Measurements from ENCODE around the gene SPOCK3. TPM values are rescaled to one million over a fixed set of nuclear protein-coding genes. Genes with fewer than 3 reads are reported as not detected.

The SPOCK3 gene
- total and polyA plus RNA-seq, 3 donors from 2014 or later, result 0.16 to 1.5 (median 0.68) TPM

- no peaks in the 10 kb centered on the region for H3K27me3 ChIP-seq
- H3K4me3 ChIP-seq, result no peak overlapping the region
- intact Hi-C loops (cut with DNase I; ENCODE audit: low total_unique reads), result no loop called here
- no peaks in the 10 kb centered on the region for H3K36me3 ChIP-seq (ENCODE audit: low read depth, missing control alignments)
- H3K9me3 ChIP-seq, result no peaks in the 10 kb centered on the region
- no peaks in the 10 kb centered on the region for H3K4me1 ChIP-seq
- no peak for TF ChIP-seq POLR2A (IDR thresholded peaks at IDR 0.05)
- TF ChIP-seq CTCF (IDR thresholded peaks at IDR 0.05), result no peak
- no peak for DNase-seq
- no peak overlapping the region for H3K27ac ChIP-seq
Measured at GRCh38 chr4:166737430-166737829, 496.9 kb downstream of the SPOCK3 start.

- 85 to 95% methylated on average over 1 of the region's 1 CpG for WGBS, 2 donors
- H3K9me3 ChIP-seq, result no peaks in the 10 kb centered on the region
- TF ChIP-seq POLR2A (IDR thresholded peaks at IDR 0.05) (no peak), CTCF (IDR thresholded peaks at IDR 0.05) (no peak)
- no peaks in the 10 kb centered on the region for H3K27me3 ChIP-seq
- H3K36me3 ChIP-seq (ENCODE audit: low read depth, missing control alignments), result no peaks in the 10 kb centered on the region
- H3K4me3 ChIP-seq, result no peak overlapping the region
- H3K4me1 ChIP-seq, result no peaks in the 10 kb centered on the region
- no peak for DNase-seq
- intact Hi-C loops (cut with DNase I; ENCODE audit: low total_unique reads), result no loop called here
- no peak overlapping the region for H3K27ac ChIP-seq
Measured at GRCh38 chr4:166735553-166735952, 498.7 kb downstream of the SPOCK3 start.

- H3K36me3 ChIP-seq (ENCODE audit: low read depth, missing control alignments), result no peaks in the 10 kb centered on the region
- H3K27me3 ChIP-seq, result no peaks in the 10 kb centered on the region
- H3K4me3 ChIP-seq, result no peak overlapping the region
- intact Hi-C loops (cut with DNase I; ENCODE audit: low total_unique reads), result no loop called here
- H3K9me3 ChIP-seq, result no peaks in the 10 kb centered on the region
- TF ChIP-seq CTCF (IDR thresholded peaks at IDR 0.05) (no peak), POLR2A (IDR thresholded peaks at IDR 0.05) (no peak)
- WGBS, 2 donors, result 92 to 95% methylated on average over 3 of the region's 3 CpGs
- no peaks in the 10 kb centered on the region for H3K4me1 ChIP-seq
- no peak for DNase-seq
- no peak overlapping the region for H3K27ac ChIP-seq
Measured at GRCh38 chr4:166734797-166735196, 499.5 kb downstream of the SPOCK3 start.

GRCh38 chr4:166733686-166734085, 500.6 kb downstream of the SPOCK3 start:
- WGBS, 2 donors, result 57 to 92% methylated on average over 3 of the region's 3 CpGs
- no peak overlapping the region for H3K4me3 ChIP-seq
- no peaks in the 10 kb centered on the region for H3K4me1 ChIP-seq
- TF ChIP-seq CTCF (IDR thresholded peaks at IDR 0.05), result no peak
- no peak for TF ChIP-seq POLR2A (IDR thresholded peaks at IDR 0.05)
- H3K27me3 ChIP-seq, result no peaks in the 10 kb centered on the region
- H3K36me3 ChIP-seq (ENCODE audit: low read depth, missing control alignments), result no peaks in the 10 kb centered on the region
- H3K27ac ChIP-seq, result no peak overlapping the region
- H3K9me3 ChIP-seq, result no peaks in the 10 kb centered on the region
- intact Hi-C loops (cut with DNase I; ENCODE audit: low total_unique reads), result no loop called here
- DNase-seq, result no peak

- Histone ChIP-seq H3K27ac (no peak overlapping the region), H3K36me3 (ENCODE audit: low read depth, missing control alignments) (no peaks in the 10 kb centered on the region), H3K4me1 (no peaks in the 10 kb centered on the region), H3K27me3 (no peaks in the 10 kb centered on the region), H3K9me3 (no peaks in the 10 kb centered on the region), H3K4me3 (peak overlapping the region in 1 of 2 donors; percentile 8)
- intact Hi-C loops (cut with DNase I; ENCODE audit: low total_unique reads), result no loop called here
- no peak for TF ChIP-seq POLR2A (IDR thresholded peaks at IDR 0.05)
- no peak for TF ChIP-seq CTCF (IDR thresholded peaks at IDR 0.05)
- WGBS, 2 donors, result 38 to 47% methylated on average over 5 of the region's 5 CpGs
- DNase-seq, result no peak
Measured at GRCh38 chr4:166726832-166727231, 507.5 kb downstream of the SPOCK3 start.
